ENCODE data around the gene ATAD1. TPM values are rescaled to one million over a fixed set of nuclear protein-coding genes. Genes with fewer than 3 reads are reported as not detected.

ATAD1 gene
- total RNA-seq, 2 experiments from 2014 or later = 43.8 to 49.3 TPM

GRCh38 chr10:87842776-87843497 is 24.9 kb upstream of the ATAD1 start:
- POLR2A ChIA-PET = no interaction called here

GRCh38 chr10:87842220-87842641 is 24.2 kb upstream of the ATAD1 start:
- Mint-ChIP-seq H3K27me3 (no peaks in the 10 kb centered on the region), H3K27ac (no peak overlapping the region), H3K4me3 (no peak overlapping the region), H3K4me1 (ENCODE audit: low read depth) (no peaks in the 10 kb centered on the region), H3K9me3 (no peaks in the 10 kb centered on the region), H3K36me3 (ENCODE audit: low read depth) (no peaks in the 10 kb centered on the region)
- DNase-seq = no peak
- ATAC-seq = no peak
- intact Hi-C loops (cut with micrococcal nuclease) = no loop called here
- no peak for TF ChIP-seq CTCF (IDR thresholded peaks at IDR 0.05)
- ChIA-PET POLR2A (no interaction called here), CTCF (no interaction called here)

More at GRCh38 chr10:87842776-87843497, 24.9 kb upstream of the ATAD1 start:
- no peak overlapping the region for H3K27ac Mint-ChIP-seq
- CTCF ChIA-PET = no interaction called here
- ATAC-seq = no peak
- no peaks in the 10 kb centered on the region for H3K9me3 Mint-ChIP-seq
- no peaks in the 10 kb centered on the region for H3K36me3 Mint-ChIP-seq (ENCODE audit: low read depth)
- H3K27me3 Mint-ChIP-seq = no peaks in the 10 kb centered on the region
- no peak overlapping the region for H3K4me3 Mint-ChIP-seq
- H3K4me1 Mint-ChIP-seq (ENCODE audit: low read depth) = no peaks in the 10 kb centered on the region
- intact Hi-C loops (cut with micrococcal nuclease) = no loop called here
- TF ChIP-seq CTCF (IDR thresholded peaks at IDR 0.05) = no peak
- DNase-seq = no peak

DNA sequence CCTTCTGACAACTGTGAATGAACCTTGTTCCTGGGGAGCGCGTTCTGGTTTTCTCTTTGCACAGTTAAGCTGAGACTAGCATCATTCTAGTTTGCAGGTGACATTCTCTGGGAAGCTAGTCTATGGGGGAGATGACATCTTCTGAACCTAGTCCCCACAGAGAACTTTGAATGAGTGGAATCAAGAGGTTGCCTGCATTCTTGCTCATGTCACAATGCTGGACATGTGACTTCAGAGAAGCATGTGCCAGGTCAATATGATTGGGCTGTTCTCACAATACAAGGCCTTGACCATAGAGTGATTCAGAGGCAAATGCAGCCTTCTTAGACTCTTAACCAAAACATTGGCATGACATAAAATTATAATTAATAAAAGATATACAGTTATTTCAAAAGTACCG is 23.2 kb upstream of the ATAD1 start:
- ChIA-PET CTCF (interaction anchor here (0.9 to 1.3 kb wide), 2 partner anchors 22 to 712 kb away, joined by 3 read pairs; partner anchors contain the start of gene ATAD1), POLR2A (interaction anchor here (0.6 to 0.7 kb wide), 2 partner anchors 9 to 276 kb away, joined by 3 read pairs; no protein-coding TSS in a partner anchor)
- DNase-seq = no peak
- Mint-ChIP-seq H3K27ac (no peak overlapping the region), H3K36me3 (ENCODE audit: low read depth) (no peaks in the 10 kb centered on the region), H3K4me3 (no peak overlapping the region), H3K27me3 (no peaks in the 10 kb centered on the region), H3K9me3 (peaks cover under 1% of the 10 kb centered on the region), H3K4me1 (ENCODE audit: low read depth) (no peaks in the 10 kb centered on the region)
- no peak for TF ChIP-seq CTCF (IDR thresholded peaks at IDR 0.05)
- ATAC-seq = no peak
- intact Hi-C loops (cut with micrococcal nuclease) = no loop called here

DNA sequence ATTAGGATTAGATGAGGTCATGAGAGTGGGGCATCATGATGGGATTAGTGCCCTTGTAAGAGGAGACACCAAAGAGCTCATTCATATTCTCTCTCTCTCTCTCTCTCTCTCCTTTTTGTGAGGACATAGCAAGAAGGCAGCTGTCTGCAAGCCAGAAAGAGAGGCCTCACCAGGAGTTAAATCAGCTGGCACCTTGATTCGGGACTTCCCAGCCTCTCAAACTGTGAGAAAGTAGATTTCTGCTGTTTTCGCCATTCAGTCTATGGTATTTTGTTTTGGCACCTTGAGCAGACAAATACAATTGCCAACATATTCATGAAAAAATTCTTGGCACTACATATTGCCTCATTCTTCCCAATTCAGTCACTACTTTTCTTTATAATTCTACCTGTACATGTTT is 20.6 kb upstream of the ATAD1 start:
- no peaks in the 10 kb centered on the region for H3K27me3 Mint-ChIP-seq
- peaks cover 1% of the 10 kb centered on the region for H3K9me3 Mint-ChIP-seq
- H3K4me1 Mint-ChIP-seq (ENCODE audit: low read depth) = no peaks in the 10 kb centered on the region
- intact Hi-C loops (cut with micrococcal nuclease) = no loop called here
- TF ChIP-seq CTCF (IDR thresholded peaks at IDR 0.05) = no peak
- H3K27ac Mint-ChIP-seq = no peak overlapping the region
- ATAC-seq = no peak
- H3K36me3 Mint-ChIP-seq (ENCODE audit: low read depth) = no peaks in the 10 kb centered on the region
- no peak overlapping the region for H3K4me3 Mint-ChIP-seq
- DNase-seq = no peak
- CTCF ChIA-PET = interaction anchor here (2.0 kb wide), 1 partner anchor 11 kb away, joined by 5 read pairs; no protein-coding TSS in a partner anchor
- POLR2A ChIA-PET = interaction anchor here (0.9 to 1.8 kb wide), 2 partner anchors 10 to 20 kb away, joined by 4 to 6 read pairs; partner anchors contain the start of gene ATAD1

- no peak for ATAC-seq
- Mint-ChIP-seq H3K4me1 (ENCODE audit: low read depth) (peaks cover 3% of the 10 kb centered on the region), H3K9me3 (peaks cover 1% of the 10 kb centered on the region), H3K36me3 (ENCODE audit: low read depth) (no peaks in the 10 kb centered on the region), H3K4me3 (no peak overlapping the region), H3K27me3 (no peaks in the 10 kb centered on the region), H3K27ac (no peak overlapping the region)
- no peak for TF ChIP-seq CTCF (IDR thresholded peaks at IDR 0.05)
- ChIA-PET CTCF (no interaction called here), POLR2A (no interaction called here)
- intact Hi-C loops (cut with micrococcal nuclease) = no loop called here
- no peak for DNase-seq
Observed at GRCh38 chr10:87837445-87837844, 19.4 kb upstream of the ATAD1 start.
